CD8-positive, alpha-beta memory T cell (primary cell): ENCODE results near the gene TKT. TPM values are rescaled to one million over a fixed set of nuclear protein-coding genes. Genes with fewer than 3 reads are reported as not detected.

Experiments
- CTCF ChIA-PET: fragments of 350-600 bp; sonication (Branson Sonifier 250); formaldehyde crosslinking; loops from one replicate; lab custom pipeline; 2021; ENCODE audit warnings: antibody characterized with exemption; lab: Charles Lee
- POLR2A ChIA-PET: fragments of 350-600 bp; sonication (Branson Sonifier 250); formaldehyde crosslinking; loops from one replicate; lab custom pipeline; 2021; ENCODE audit warnings: antibody characterized with exemption; lab: Charles Lee
- DNase-seq, 5 donors: peaks; one replicate each; pipeline versions ENCODE4 v3.0.0 to v3.0.0-alpha.2; 2020 to 2022; ENCODE audit warnings: mixed read lengths in 1 of 5
- H3K27ac ChIP-seq: one replicate; pipeline ENCODE4 v1.7.0; 2013; ENCODE audit warnings: low read depth, mild to moderate bottlenecking, low read length, moderate library complexity
- H3K27me3 ChIP-seq: 2 replicates; pipeline ENCODE4 v1.7.0; 2013; ENCODE audit warnings: low read length, mild to moderate bottlenecking; ENCODE audit not compliant: insufficient read depth, poor library complexity, severe bottlenecking
- H3K36me3 ChIP-seq: 2 replicates; pipeline ENCODE4 v1.7.0; 2013; ENCODE audit warnings: mild to moderate bottlenecking, low read length, moderate library complexity; ENCODE audit not compliant: insufficient read depth
- H3K4me1 ChIP-seq: 2 replicates; pipeline ENCODE4 v1.7.0; 2013; ENCODE audit warnings: mild to moderate bottlenecking, low read length, moderate library complexity; ENCODE audit not compliant: insufficient read depth
- H3K4me3 ChIP-seq: 2 replicates; pipeline ENCODE4 v1.7.0; 2013; ENCODE audit warnings: mild to moderate bottlenecking, low read length
- H3K9me3 ChIP-seq: 2 replicates; pipeline ENCODE4 v1.7.0; 2013; ENCODE audit warnings: mild to moderate bottlenecking, low read length
- H3K27ac Mint-ChIP-seq, 8 donors: one replicate each; pipeline ENCODE4 v1.8.0; 2020 to 2021; ENCODE audit warnings: mixed read lengths in 8 of 8, mild to moderate bottlenecking in 6 of 8, inconsistent platforms in 3 of 8, moderate library complexity in 3 of 8
- H3K27me3 Mint-ChIP-seq, 2 donors: one replicate each; pipeline ENCODE4 v1.8.0; 2020 to 2021; ENCODE audit warnings: mixed read lengths in 2 of 2, mild to moderate bottlenecking in 1 of 2, moderate library complexity in 1 of 2
- H3K36me3 Mint-ChIP-seq, 3 donors: one replicate each; pipeline ENCODE4 v1.8.0; 2020 to 2021; ENCODE audit warnings: mixed read lengths in 3 of 3, inconsistent platforms in 1 of 3, mild to moderate bottlenecking in 1 of 3
- H3K4me1 Mint-ChIP-seq, 3 donors: one replicate each; pipeline ENCODE4 v1.8.0; 2020 to 2021; ENCODE audit warnings: mixed read lengths in 3 of 3, inconsistent platforms in 1 of 3, mild to moderate bottlenecking in 1 of 3
- H3K4me3 Mint-ChIP-seq, 7 donors: one replicate each; pipeline ENCODE4 v1.8.0; 2020 to 2021; ENCODE audit warnings: mixed read lengths in 7 of 7, mild to moderate bottlenecking in 6 of 7, moderate library complexity in 4 of 7, inconsistent platforms in 2 of 7
- H3K9me3 Mint-ChIP-seq, 5 donors: one replicate each; pipeline ENCODE4 v1.8.0; 2020 to 2022; ENCODE audit warnings: mixed read lengths in 5 of 5, mild to moderate bottlenecking in 3 of 5, moderate library complexity in 2 of 5, inconsistent platforms in 1 of 5
- polyA plus RNA-seq: library from polyadenylated mRNA; unstranded; fragments of 300-500 nt; fragmentation: Illumina TruSeq; gene quantifications from one replicate; pipeline ENCODE4 v1.2.3, GENCODE V29; 2021
- total RNA-seq, 2 experiments: library from RNA; stranded (reverse); gene quantifications; one replicate each; pipeline ENCODE4 v1.2.3, GENCODE V29; 2021

Gene TKT
- total and polyA plus RNA-seq, 3 experiments from 2014 or later, result 59.3 to 182 (median 173) TPM

DNA sequence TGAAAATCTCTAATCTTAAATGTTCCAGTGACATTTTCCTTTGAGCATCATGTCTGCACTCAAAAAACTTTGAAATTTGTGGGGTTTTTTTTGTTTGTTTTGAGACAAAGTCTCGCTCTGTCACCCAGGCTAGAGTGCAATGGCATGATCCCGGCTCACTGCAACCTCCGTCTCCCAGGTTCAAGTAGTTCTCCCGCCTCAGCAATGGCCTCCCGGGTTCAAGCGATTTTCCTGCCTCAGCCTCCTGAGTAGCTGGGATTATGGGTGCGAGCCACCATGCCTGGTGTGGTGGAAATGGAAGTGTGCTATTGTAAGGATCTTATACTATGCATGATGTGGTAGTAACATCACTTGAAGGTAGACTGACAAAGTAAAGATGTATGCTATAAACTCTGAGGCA, 42.5 kb downstream of the TKT start:
- H3K4me3 ChIP-seq, result no peak overlapping the region
- no peaks in the 10 kb centered on the region for H3K9me3 ChIP-seq
- H3K4me1 Mint-ChIP-seq, result no peaks in the 10 kb centered on the region
- no peaks in the 10 kb centered on the region for H3K27me3 ChIP-seq
- POLR2A ChIA-PET, result no interaction called here
- no peaks in the 10 kb centered on the region for H3K36me3 ChIP-seq
- no peaks in the 10 kb centered on the region for H3K4me1 ChIP-seq
- H3K27ac Mint-ChIP-seq, result no peak overlapping the region
- no peak overlapping the region for H3K4me3 Mint-ChIP-seq
- peaks cover 4 to 11% (median 7%) of the 10 kb centered on the region in 5 donors for H3K9me3 Mint-ChIP-seq
- DNase-seq, result no peak
- no peak overlapping the region for H3K27ac ChIP-seq
- H3K36me3 Mint-ChIP-seq, result peaks cover 0 to 6% (median 0%) of the 10 kb centered on the region in 3 donors
- CTCF ChIA-PET, result no interaction called here
- peaks cover 3 to 9% of the 10 kb centered on the region in 2 donors for H3K27me3 Mint-ChIP-seq

DNA sequence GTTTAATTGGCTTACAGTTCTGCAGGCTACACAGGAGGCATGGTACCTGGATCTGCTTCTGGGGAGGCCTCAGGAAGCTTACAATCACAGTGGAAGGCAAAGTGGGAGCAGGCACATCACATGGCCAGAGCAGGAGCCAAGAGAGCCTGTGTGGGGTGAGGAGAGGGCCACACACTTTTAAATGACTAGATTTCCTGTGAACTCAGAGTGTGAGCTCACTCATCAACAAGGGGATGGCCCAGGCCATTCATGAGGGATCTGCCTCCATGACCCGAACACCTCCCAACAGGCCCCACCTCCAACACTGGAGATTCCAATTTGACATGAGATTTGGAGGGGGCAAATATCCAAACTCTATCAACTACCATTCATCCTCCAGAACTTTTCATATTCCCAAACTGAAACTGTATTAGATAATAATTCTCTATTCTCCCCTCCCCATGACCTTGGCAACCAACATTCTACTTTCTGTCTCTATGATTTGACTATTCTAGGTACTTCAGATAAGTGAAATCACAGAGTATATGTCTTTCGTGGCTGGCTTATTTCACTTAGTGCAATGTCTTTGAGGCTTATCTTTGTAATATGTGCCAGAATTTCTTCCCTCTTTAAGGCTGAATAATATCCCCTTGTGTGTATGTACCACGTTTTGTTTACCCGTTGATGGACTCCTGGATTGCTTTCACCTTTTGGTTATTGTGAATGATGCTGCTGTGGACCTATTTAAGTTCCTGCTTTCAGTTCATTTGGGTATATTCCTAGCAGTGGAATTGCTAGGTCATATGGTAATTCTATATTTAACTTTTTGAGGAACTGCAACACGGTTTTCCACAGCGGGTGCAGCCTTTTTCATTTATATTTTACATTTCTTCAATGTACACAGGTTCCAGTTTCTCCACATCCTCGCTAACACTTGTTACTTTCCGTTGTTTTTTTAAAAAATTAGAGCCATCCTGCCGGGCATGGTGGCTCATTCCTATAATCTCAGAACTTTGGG, 43.8 kb downstream of the TKT start:
- Mint-ChIP-seq H3K27me3 (peaks cover 3 to 7% of the 10 kb centered on the region in 2 donors), H3K4me1 (no peaks in the 10 kb centered on the region), H3K36me3 (peaks cover 0 to 6% (median 0%) of the 10 kb centered on the region in 3 donors), H3K4me3 (no peak overlapping the region), H3K9me3 (peaks cover 6 to 22% (median 14%) of the 10 kb centered on the region in 5 donors), H3K27ac (peak overlapping the region in 1 of 8 donors; percentile 77)
- no peaks in the 10 kb centered on the region for H3K9me3 ChIP-seq
- H3K36me3 ChIP-seq, result no peaks in the 10 kb centered on the region
- DNase-seq, result no peak
- POLR2A ChIA-PET, result no interaction called here
- CTCF ChIA-PET, result no interaction called here
- no peaks in the 10 kb centered on the region for H3K27me3 ChIP-seq
- no peaks in the 10 kb centered on the region for H3K4me1 ChIP-seq
- H3K27ac ChIP-seq, result no peak overlapping the region
- H3K4me3 ChIP-seq, result no peak overlapping the region

DNA sequence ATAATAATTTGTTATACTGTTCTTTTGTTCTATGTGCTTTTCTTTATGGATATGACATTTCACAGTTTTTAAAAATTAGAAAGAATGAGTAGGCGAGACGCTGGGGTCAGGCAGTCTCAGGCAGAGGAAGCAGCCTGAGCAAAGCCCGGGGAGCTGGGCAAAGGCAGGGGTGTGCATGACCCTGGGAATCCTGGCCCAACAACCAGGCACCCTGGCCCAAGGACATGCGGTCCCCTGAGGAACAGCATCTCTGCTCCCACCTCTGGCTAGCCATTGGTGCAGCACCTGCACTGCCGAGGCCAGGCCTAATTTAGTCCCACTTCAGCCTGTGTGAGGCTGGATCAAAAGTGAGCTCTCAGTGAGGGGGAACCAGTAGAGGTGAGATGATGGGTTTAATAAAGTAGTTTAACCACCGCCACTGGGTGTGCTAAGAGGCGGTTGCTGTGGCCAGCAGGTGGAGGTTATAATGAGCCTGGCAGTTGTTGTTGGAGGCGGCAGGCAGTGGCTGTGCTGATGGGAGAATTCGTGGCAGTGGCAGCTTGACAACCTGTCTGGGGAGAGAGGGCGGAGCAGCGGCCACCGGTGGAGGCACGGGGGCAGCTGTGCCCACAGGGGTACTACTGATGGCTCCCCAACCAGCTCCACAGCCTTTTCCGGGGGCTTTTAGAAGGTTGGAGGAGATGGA, 53.3 kb downstream of the TKT start:
- ChIA-PET CTCF (no interaction called here), POLR2A (no interaction called here)
- DNase-seq, result no peak
- Mint-ChIP-seq H3K27me3 (peaks cover 1 to 4% of the 10 kb centered on the region in 2 donors), H3K27ac (peak overlapping the region in 1 of 8 donors; percentile 63), H3K4me1 (no peaks in the 10 kb centered on the region), H3K9me3 (peaks cover 0 to 9% (median 6%) of the 10 kb centered on the region in 5 donors), H3K4me3 (peak overlapping the region in 1 of 7 donors; percentile 62), H3K36me3 (no peaks in the 10 kb centered on the region)
- Histone ChIP-seq H3K27ac (no peak overlapping the region), H3K27me3 (no peaks in the 10 kb centered on the region), H3K36me3 (no peaks in the 10 kb centered on the region), H3K4me3 (no peak overlapping the region), H3K4me1 (no peaks in the 10 kb centered on the region), H3K9me3 (no peaks in the 10 kb centered on the region)

DNA sequence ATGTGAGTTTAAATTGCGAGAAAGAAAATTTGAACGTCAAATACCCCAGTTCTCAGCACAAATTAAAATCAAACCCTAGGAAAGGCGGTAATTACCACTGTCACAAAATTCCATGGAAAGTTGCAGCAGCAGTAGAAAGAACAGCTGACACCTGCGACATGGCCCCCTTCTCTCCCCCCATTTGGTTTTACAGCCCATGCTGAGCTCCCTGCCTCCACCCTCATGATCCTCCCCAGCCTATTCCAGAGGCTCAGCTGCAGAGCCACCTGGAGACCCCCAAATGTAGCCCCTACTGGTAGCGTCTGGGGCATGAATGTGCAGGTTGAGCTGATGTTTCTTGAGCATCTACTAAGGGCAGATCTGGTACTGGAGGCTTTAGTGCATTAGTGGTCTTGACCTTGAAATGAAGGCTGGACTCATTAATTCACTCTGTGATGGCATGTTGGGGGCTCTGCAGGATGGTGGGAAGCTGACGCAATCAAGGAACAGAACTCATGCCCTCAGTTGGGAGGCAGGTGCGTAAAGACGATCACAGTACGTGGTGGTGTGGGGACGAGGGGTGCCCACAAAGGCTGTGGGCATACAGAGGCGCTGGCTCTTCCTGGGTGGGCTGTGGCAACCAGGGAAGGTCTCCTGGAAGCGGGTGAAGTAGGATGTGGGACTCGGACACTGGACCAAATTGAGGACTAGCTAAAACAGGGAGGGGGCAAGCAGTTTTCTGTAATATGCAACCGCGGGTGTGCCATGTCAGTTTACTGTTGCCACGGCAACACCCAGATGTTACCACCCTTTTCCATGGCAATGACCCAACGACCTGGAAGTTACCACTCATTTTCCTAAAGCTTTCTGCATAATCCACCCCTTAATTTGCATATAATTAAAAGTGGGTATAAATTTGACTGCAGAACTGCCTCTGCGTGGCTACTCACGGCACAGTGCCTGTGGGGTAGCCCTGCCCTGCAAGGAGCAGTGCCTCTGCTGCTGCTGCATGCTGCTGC, 55.0 kb downstream of the TKT start:
- H3K27me3 Mint-ChIP-seq, result peaks cover 1 to 4% of the 10 kb centered on the region in 2 donors
- no peak overlapping the region for H3K4me3 Mint-ChIP-seq
- no peak for DNase-seq
- peaks cover 0 to 3% (median 0%) of the 10 kb centered on the region in 3 donors for H3K4me1 Mint-ChIP-seq
- peaks cover under 1% of the 10 kb centered on the region for H3K4me1 ChIP-seq
- no peaks in the 10 kb centered on the region for H3K27me3 ChIP-seq
- no peaks in the 10 kb centered on the region for H3K36me3 ChIP-seq
- no peaks in the 10 kb centered on the region for H3K36me3 Mint-ChIP-seq
- H3K9me3 Mint-ChIP-seq, result no peaks in the 10 kb centered on the region
- no peak overlapping the region for H3K27ac Mint-ChIP-seq
- no peaks in the 10 kb centered on the region for H3K9me3 ChIP-seq
- CTCF ChIA-PET, result interaction anchor here (1.1 to 1.3 kb wide), 3 partner anchors 9 to 97 kb away, joined by 3 to 4 read pairs (median 3); no protein-coding TSS in a partner anchor
- no peak overlapping the region for H3K27ac ChIP-seq
- POLR2A ChIA-PET, result no interaction called here
- H3K4me3 ChIP-seq, result no peak overlapping the region

DNA sequence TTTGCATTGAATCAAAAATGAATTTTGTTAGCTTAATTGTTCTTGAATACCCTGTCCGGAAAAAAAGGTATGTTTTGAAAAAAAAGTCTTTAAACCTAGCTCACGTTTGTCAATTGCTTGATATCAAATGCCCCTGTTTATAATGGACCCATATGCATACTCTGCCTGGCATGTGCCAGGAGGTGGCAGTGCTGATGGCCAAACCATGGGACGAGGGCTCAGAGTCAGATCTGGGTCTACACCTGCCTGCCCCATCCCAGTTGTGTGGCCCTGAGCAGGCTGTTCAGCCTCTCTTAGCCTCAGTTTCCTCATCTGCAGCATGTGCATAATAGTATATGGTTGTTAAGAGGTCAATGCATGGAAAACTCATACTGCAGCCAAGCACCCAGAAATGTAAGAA, 56.0 kb downstream of the TKT start:
- H3K9me3 Mint-ChIP-seq, result no peaks in the 10 kb centered on the region
- POLR2A ChIA-PET, result no interaction called here
- Histone ChIP-seq H3K27ac (no peak overlapping the region), H3K4me3 (no peak overlapping the region), H3K9me3 (no peaks in the 10 kb centered on the region), H3K4me1 (peaks cover 3% of the 10 kb centered on the region), H3K36me3 (no peaks in the 10 kb centered on the region), H3K27me3 (no peaks in the 10 kb centered on the region)
- CTCF ChIA-PET, result interaction anchor here (1.2 to 1.3 kb wide), 3 partner anchors 66 to 96 kb away, joined by 3 read pairs; no protein-coding TSS in a partner anchor
- H3K27me3 Mint-ChIP-seq, result peaks cover 1 to 4% of the 10 kb centered on the region in 2 donors
- H3K4me1 Mint-ChIP-seq, result peaks cover 6 to 11% (median 7%) of the 10 kb centered on the region in 3 donors
- no peak overlapping the region for H3K4me3 Mint-ChIP-seq
- H3K36me3 Mint-ChIP-seq, result no peaks in the 10 kb centered on the region
- no peak for DNase-seq
- H3K27ac Mint-ChIP-seq, result no peak overlapping the region

DNA sequence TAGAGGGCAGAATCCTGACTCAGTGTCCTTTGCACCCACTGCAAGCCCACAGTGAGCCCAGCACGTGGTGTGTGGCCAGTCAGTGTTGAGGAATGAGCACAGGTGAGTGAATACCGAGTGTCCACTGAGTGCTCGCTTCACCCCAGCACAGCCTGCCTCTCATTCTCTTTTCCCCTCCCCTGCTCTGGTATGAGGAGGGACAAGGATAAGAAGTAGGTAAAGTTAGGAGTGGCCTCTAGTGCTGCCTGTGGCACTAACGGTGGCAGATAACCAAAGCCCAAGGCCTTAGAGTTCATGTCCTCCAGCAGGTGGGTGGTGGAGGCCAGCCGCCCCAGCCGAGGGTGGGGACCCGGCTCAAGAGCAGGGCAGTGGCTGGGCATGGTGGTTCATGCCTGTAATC, 56.8 kb downstream of the TKT start:
- H3K27me3 Mint-ChIP-seq, result peaks cover 1 to 4% of the 10 kb centered on the region in 2 donors
- no peaks in the 10 kb centered on the region for H3K27me3 ChIP-seq
- H3K4me1 Mint-ChIP-seq, result peaks cover 6 to 11% (median 7%) of the 10 kb centered on the region in 3 donors
- no peak overlapping the region for H3K27ac ChIP-seq
- ChIA-PET POLR2A (no interaction called here), CTCF (interaction anchor here (1.3 to 5.0 kb wide), 2 partner anchors 65 to 82 kb away, joined by 3 to 99 read pairs; no protein-coding TSS in a partner anchor)
- H3K4me1 ChIP-seq, result peaks cover 3% of the 10 kb centered on the region
- H3K4me3 Mint-ChIP-seq, result no peak overlapping the region
- no peaks in the 10 kb centered on the region for H3K9me3 Mint-ChIP-seq
- DNase-seq, result no peak
- peak overlapping the region in 1 of 8 donors; percentile 65 for H3K27ac Mint-ChIP-seq
- H3K4me3 ChIP-seq, result no peak overlapping the region
- H3K36me3 ChIP-seq, result no peaks in the 10 kb centered on the region
- no peaks in the 10 kb centered on the region for H3K9me3 ChIP-seq
- H3K36me3 Mint-ChIP-seq, result no peaks in the 10 kb centered on the region

DNA sequence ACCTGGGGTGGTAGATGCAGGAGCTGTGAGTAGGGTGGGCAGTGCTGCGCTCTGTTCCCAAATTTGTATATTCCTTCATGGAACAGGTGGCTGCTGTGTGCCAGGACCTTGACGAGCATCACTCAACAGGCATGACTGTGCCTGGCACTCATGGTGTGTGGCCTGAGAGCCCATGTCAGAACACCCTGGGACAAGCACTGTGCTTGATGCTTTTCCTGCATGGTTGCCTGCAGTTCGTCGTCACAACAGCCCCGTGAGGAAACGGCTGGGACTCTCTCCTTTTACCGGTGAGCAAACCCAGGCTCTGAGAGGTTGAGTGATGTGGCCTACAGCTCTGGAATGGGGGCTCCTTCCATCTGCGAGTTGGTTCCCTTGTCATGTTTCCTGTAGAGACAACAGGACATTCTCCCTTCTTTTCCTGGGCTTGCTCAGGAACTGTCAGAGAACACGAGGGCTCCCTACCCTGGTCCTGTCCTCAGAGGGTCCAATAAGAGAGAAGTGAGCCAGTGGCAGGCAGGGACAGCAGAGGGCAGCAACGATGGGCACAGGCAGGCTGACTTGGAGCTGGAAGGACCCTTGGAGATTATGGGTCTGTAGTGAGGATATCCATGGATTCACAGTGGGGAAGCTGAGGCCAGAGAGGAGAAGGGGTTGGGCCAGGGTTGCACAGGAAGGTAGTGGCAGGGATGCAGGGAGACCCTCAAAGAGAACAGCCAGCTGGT, 57.4 kb downstream of the TKT start:
- peaks cover 0 to 4% (median 0%) of the 10 kb centered on the region in 3 donors for H3K36me3 Mint-ChIP-seq
- peaks cover 1 to 4% of the 10 kb centered on the region in 2 donors for H3K27me3 Mint-ChIP-seq
- CTCF ChIA-PET, result interaction anchor here (0.9 to 5.0 kb wide), 3 partner anchors 17 to 81 kb away, joined by 3 to 99 read pairs (median 3); no protein-coding TSS in a partner anchor

More for the DNA sequence above, 57.4 kb downstream of the TKT start:
- no peak overlapping the region for H3K27ac Mint-ChIP-seq
- peaks cover 6 to 11% (median 7%) of the 10 kb centered on the region in 3 donors for H3K4me1 Mint-ChIP-seq
- POLR2A ChIA-PET, result no interaction called here
- Histone ChIP-seq H3K36me3 (no peaks in the 10 kb centered on the region), H3K27ac (no peak overlapping the region), H3K9me3 (no peaks in the 10 kb centered on the region), H3K4me1 (peaks cover 3% of the 10 kb centered on the region), H3K27me3 (no peaks in the 10 kb centered on the region), H3K4me3 (no peak overlapping the region)
- H3K9me3 Mint-ChIP-seq, result no peaks in the 10 kb centered on the region
- DNase-seq, result no peak
- H3K4me3 Mint-ChIP-seq, result no peak overlapping the region
